GM23338 (cell line): Measurements from ENCODE around the gene SLC35F1. TPM values are rescaled to one million over a fixed set of nuclear protein-coding genes. Genes with fewer than 3 reads are reported as not detected.

Experiments
- ATAC-seq: fragments of 200-7000 bp; cut with Tn5 transposase; 3 replicates; pipeline ENCODE4 v1.9.1; 2020
- DNase-seq: peaks from one replicate; pipeline ENCODE4 v3.0.0-alpha.2; 2015; ENCODE audit warnings: low spot score
- H2AFZ ChIP-seq: fragments of 200-600 bp; sonication (generic); 2 replicates; pipeline ENCODE4 v1.8.0; 2016; ENCODE audit warnings: antibody characterized with exemption, mild to moderate bottlenecking, moderate library complexity
- H3F3A ChIP-seq: fragments of 200-600 bp; sonication (generic); replicated peaks from 2 replicates; pipeline ENCODE4 v1.8.0; 2017; ENCODE audit warnings: antibody characterized with exemption, mixed run types, low read depth
- H3K27ac ChIP-seq: fragments of 200-600 bp; sonication (generic); 2 replicates; pipeline ENCODE4 v1.6.1; 2016; ENCODE audit warnings: low read depth
- H3K27me3 ChIP-seq: fragments of 200-600 bp; sonication (generic); 2 replicates; pipeline ENCODE4 v1.8.0; 2016; ENCODE audit warnings: mild to moderate bottlenecking, mixed run types, moderate library complexity; ENCODE audit not compliant: insufficient read depth
- H3K36me3 ChIP-seq: fragments of 200-600 bp; sonication (generic); 2 replicates; pipeline ENCODE4 v1.8.0; 2016; ENCODE audit warnings: mild to moderate bottlenecking; ENCODE audit not compliant: insufficient read depth
- H3K4me1 ChIP-seq: fragments of 200-600 bp; sonication (generic); 2 replicates; pipeline ENCODE4 v1.8.0; 2016; ENCODE audit warnings: mild to moderate bottlenecking, moderate library complexity; ENCODE audit not compliant: insufficient read depth
- H3K4me2 ChIP-seq: fragments of 200-600 bp; sonication (generic); 2 replicates; pipeline ENCODE4 v1.7.1; 2017; ENCODE audit warnings: mixed run types
- H3K4me3 ChIP-seq: fragments of 200-600 bp; sonication (generic); 2 replicates; pipeline ENCODE4 v1.6.1; 2016; ENCODE audit warnings: mixed run types
- H3K79me2 ChIP-seq: fragments of 200-600 bp; sonication (generic); replicated peaks from 2 replicates; pipeline ENCODE4 v1.8.0; 2017; ENCODE audit warnings: mild to moderate bottlenecking; ENCODE audit not compliant: insufficient read depth
- H3K9me2 ChIP-seq: fragments of 200-600 bp; sonication (generic); 2 replicates; pipeline ENCODE4 v1.8.0; 2017; ENCODE audit not compliant: insufficient read depth
- H4K20me1 ChIP-seq: fragments of 200-600 bp; sonication (generic); replicated peaks from 2 replicates; pipeline ENCODE4 v1.8.0; 2017; ENCODE audit warnings: mild to moderate bottlenecking; ENCODE audit not compliant: insufficient read depth
- H3K27ac Mint-ChIP-seq: 2 replicates; pipeline ENCODE4 v1.8.0; 2020; ENCODE audit warnings: inconsistent platforms, mild to moderate bottlenecking, moderate library complexity, mixed read lengths
- H3K27me3 Mint-ChIP-seq: 3 replicates; pipeline ENCODE4 v1.8.0; 2022; ENCODE audit warnings: low read depth, mild to moderate bottlenecking, moderate library complexity, mixed read lengths, inconsistent platforms; ENCODE audit not compliant: insufficient read depth, poor library complexity
- H3K36me3 Mint-ChIP-seq: 3 replicates; pipeline ENCODE4 v1.8.0; 2021; ENCODE audit warnings: low read depth, mild to moderate bottlenecking, inconsistent platforms, moderate library complexity, mixed read lengths
- H3K4me1 Mint-ChIP-seq: 3 replicates; pipeline ENCODE4 v1.8.0; 2020; ENCODE audit warnings: mild to moderate bottlenecking, inconsistent platforms, mixed read lengths
- H3K4me3 Mint-ChIP-seq: 3 replicates; pipeline ENCODE4 v1.8.0; 2021; ENCODE audit warnings: moderate library complexity, mild to moderate bottlenecking, inconsistent platforms, mixed read lengths
- H3K9me3 Mint-ChIP-seq: 3 replicates; pipeline ENCODE4 v1.8.0; 2020; ENCODE audit warnings: moderate library complexity, mild to moderate bottlenecking, inconsistent platforms, mixed read lengths
- CREB1 ChIP-seq: fragments of 250-450 bp; sonication (Bioruptor Pico); IDR thresholded peaks from 2 replicates; pipeline ENCODE4 v1.5.0; 2020; ENCODE audit warnings: low read depth, mild to moderate bottlenecking, moderate library complexity
- CTCF ChIP-seq, 2 experiments: fragments of 200-600 bp in 1 of 2; sonication (generic) in 1 of 2; conservative IDR thresholded peaks; 2 replicates each; pipeline versions ENCODE4 v1.5.1 to v1.6.1; 2016 to 2017; ENCODE audit warnings: antibody characterized with exemption in 2 of 2, low read depth in 2 of 2, mild to moderate bottlenecking in 2 of 2, moderate library complexity in 1 of 2
- ETS1 ChIP-seq: IDR thresholded peaks from 2 replicates; pipeline ENCODE4 v1.6.1; 2016; ENCODE audit warnings: antibody characterized with exemption
- EZH2 ChIP-seq: fragments of 200-600 bp; sonication (generic); IDR thresholded peaks from one replicate; pipeline ENCODE4 v1.8.0; 2017; ENCODE audit warnings: antibody characterized with exemption, mild to moderate bottlenecking, low read depth; ENCODE audit not compliant: unreplicated experiment
- NANOG ChIP-seq: IDR thresholded peaks from 2 replicates; pipeline ENCODE4 v1.6.1; 2016; ENCODE audit warnings: antibody characterized with exemption, borderline replicate concordance
- POLR2AphosphoS5 ChIP-seq: IDR thresholded peaks from 2 replicates; pipeline ENCODE4 v1.6.1; 2016; ENCODE audit warnings: antibody characterized with exemption, low read depth
- REST ChIP-seq: IDR thresholded peaks from one replicate; pipeline ENCODE4 v1.6.1; 2018; ENCODE audit warnings: antibody characterized with exemption; ENCODE audit not compliant: unreplicated experiment
- STAT1 ChIP-seq: IDR thresholded peaks from one replicate; pipeline ENCODE4 v1.6.1; 2016; ENCODE audit warnings: antibody characterized with exemption; ENCODE audit not compliant: unreplicated experiment
- ZNF114 ChIP-seq: fragments of 250-450 bp; sonication (Bioruptor Pico); IDR thresholded peaks from 2 replicates; pipeline ENCODE4 v1.5.0; 2020; ENCODE audit warnings: mild to moderate bottlenecking, moderate library complexity
- ZNF331 ChIP-seq: fragments of 250-450 bp; sonication (Bioruptor Pico); IDR thresholded peaks from 2 replicates; pipeline ENCODE4 v1.5.0; 2020; ENCODE audit warnings: low read depth, mild to moderate bottlenecking, moderate library complexity
- polyA plus RNA-seq: library from polyadenylated mRNA; unstranded; fragments of >200 nt; fragmentation: Nextera tagmentation; extraction: Ambion mirVana; gene quantifications from 2 replicates; pipeline ENCODE4 v1.2.1, GENCODE V29; 2016
- total RNA-seq: library from RNA; depleted of rRNA; stranded (reverse); fragments of >200 nt; shearing (Covaris generic); gene quantifications from 2 replicates; pipeline ENCODE4 v1.2.3, GENCODE V29; 2014

SLC35F1 gene
- total and polyA plus RNA-seq, 2 experiments from 2014 or later, result 3.0 to 10.3 TPM

- TF ChIP-seq REST, result no peak
Measured at GRCh38 chr6:117938311-117938995, 31.4 kb downstream of the SLC35F1 start (continued).

GRCh38 chr6:117947234-117947633 is 40.2 kb downstream of the SLC35F1 start:
- Histone ChIP-seq H3K79me2 (no peaks in the 10 kb centered on the region), H2AFZ (no peak overlapping the region), H3K27me3 (no peaks in the 10 kb centered on the region), H3K9me2 (no peaks in the 10 kb centered on the region), H3F3A (no peaks in the 10 kb centered on the region), H3K36me3 (no peaks in the 10 kb centered on the region), H3K4me1 (peaks cover 8% of the 10 kb centered on the region), H4K20me1 (no peaks in the 10 kb centered on the region), H3K27ac (no peak overlapping the region), H3K4me2 (no peak overlapping the region), H3K4me3 (no peak overlapping the region)
- Mint-ChIP-seq H3K27ac (no peak overlapping the region), H3K27me3 (no peaks in the 10 kb centered on the region), H3K36me3 (no peaks in the 10 kb centered on the region), H3K4me1 (peaks cover 15% of the 10 kb centered on the region), H3K4me3 (no peak overlapping the region), H3K9me3 (no peaks in the 10 kb centered on the region)
- ATAC-seq, result no peak
- no peak for DNase-seq
- TF ChIP-seq STAT1 (no peak), ETS1 (no peak), CTCF (conservative IDR thresholded peaks at IDR 0.05; ENCODE audit: low read depth in 2 of 2) (no peak), EZH2 (no peak), REST (no peak), POLR2AphosphoS5 (no peak), ZNF331 (CRISPR knock-in tag) (no peak), CREB1 (no peak), ZNF114 (CRISPR knock-in tag) (no peak), NANOG (no peak)
